Measurements from ENCODE around the gene WEE2.
A peak's percentile ranks its signal among the peaks of the same experiment; 100 is the strongest.
"Not testable (repeated sequence)": the region's sequence is repeated elsewhere in the genome, so short reads cannot be mapped to it uniquely, and the experiment has no call there.

Gene WEE2

DNA sequence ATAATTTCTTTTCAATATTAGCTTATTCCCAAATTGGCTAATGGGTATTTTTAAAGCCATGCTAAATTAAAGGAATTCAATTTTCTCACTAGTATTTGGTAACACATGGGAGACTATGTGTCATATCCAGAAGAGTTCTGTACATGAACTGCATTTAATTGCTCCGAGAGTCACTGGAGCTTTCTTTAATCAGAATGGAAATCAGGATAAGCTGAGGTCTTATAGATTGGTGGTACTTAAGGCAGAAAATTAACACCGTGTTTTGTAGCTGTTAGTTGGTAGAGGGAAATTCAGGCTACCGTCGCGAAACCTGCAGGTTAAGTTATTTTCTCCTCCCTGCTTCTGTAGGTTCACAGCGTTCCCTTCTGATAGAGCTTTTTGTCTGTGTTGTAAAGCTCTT lies at the start of gene WEE2:
TSS of gene WEE2 (plus strand) at position 3 of the 400 bp plus-strand sequence. CDS start 406 bp downstream, outside the sequence.
- DNase-seq, result no peak

DNA sequence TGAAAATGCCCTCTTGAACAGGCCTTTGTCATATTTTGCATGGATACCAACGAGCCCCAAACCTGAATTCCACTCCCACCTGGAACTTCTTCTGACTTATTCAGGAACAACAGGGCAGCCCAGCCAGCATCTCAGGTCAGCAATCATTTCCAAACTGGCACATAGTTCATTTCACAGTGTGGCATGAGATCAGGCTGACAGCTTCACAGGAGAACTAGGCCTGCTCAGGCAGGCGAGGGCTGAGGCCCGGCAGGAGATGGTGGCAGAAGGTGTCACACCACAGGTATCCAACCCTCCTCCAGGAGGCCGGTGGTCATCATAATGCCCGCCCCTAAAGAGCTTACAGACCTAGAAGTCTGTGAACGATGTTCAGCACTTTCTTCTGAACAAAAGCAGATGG lies 48.7 kb upstream of the WEE2 start:
- no peak for DNase-seq

DNA sequence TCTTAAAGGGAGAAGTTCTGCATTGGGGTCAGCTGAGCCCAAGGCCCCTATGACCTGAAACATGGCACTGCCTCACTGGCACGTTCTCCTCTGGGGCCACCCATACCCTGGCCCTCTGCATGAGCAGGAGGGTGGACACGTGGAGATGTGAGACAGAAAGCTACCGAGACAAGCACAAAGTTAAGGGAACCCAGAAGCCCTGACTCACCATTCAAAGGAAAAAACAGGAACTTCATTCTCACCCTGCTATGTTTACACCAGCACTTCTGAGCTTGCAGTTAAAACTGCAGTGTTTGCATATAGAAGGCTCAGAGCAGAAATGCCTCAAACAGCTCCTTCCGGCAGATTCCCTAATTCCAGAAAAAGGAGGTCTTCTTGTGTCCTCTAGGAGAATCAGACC lies 47.9 kb upstream of the WEE2 start:
- DNase-seq, result no peak

DNA sequence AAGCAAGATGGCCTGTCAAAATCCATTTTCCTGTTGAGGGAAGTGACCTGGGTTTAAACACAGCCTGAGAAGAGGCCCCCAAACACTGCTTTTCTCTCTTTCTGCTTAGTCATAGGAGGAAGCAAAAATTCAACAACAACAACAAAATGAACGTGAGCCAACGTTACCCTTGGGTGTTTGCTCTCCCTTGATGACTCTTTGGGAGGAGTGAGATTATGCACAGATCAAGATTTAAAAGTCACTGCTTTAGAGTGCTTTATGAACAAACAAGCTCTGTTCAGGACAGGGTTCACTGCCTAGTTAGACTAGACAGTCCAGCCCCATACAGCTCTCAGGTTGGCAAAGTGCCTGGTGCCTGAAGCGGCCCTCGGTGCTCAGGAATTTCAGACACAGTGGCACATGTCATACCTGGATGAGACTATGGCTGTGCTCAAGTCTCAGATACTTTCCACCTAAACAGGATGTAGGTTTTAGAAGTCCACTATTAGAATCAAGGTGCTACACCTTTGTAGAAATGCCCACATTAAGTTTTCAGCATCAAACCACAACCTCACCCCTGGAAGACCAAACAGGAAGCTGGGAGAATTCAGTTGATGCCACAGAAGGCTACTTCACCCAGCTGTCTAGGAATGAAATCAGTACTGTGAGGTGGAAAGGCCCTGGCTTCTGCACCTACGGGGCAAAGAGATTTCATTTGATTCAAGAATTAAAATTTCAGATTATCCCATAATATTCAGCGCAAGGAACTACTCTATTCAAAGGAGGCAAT lies 44.9 kb upstream of the WEE2 start:
- peak; percentile 40 for DNase-seq

DNA sequence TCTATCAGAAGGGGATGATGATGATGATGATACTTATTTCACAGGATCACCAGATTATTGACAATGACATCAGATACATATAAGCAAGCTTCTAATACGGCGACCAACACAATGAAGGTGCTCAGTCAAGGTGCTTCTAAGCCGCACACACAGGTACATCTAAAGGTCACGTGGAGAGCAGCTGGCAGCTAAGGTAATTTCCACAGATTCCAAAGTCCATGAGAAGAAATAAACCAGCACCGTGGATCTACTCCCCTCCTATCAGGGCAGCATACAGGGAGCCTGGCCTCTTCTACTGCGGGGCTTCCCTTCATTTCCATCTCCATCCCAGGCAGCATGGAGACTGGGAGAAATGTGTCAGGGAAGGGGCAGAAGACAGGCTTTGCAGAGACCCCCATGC lies 43.7 kb upstream of the WEE2 start:
- no peak for DNase-seq

DNA sequence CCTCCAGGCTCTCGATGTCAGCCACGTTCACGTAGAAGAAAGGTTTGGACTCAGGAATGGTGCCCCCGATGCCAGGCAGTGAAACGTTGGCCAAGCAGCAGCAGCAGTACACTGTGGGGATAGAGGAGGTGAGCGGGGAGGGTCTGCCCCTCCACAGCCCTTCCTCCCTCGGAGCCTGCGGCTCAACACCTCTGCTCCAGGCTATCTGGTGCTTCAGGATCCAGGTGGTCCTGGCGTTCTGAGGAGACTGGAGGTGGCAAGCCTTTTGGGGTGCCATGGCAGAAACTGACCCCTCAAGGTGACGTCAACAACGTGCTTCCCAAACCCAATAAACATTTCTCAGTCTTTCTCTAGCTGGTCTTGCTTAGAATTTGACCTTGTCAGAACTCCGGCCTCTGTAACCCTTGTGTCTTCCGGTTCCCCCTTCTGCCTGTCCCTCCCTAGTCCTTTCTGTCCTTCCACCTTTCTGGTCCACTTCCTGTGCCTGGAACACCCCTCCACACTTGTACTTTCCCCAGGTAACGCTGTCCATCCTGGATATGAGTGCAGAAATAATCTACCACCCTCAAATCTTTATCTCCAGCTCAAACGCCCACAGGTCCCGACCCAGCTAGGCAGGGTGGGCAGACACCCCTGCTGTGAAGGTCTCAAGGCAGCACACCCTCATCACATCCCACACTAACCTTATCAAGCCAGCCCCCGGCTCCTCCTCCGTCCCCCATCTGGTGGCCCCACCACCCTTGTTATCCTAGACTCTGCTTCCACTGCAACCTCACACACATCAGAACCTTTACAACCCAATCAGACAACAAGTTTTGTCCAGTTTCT lies 42.7 kb upstream of the WEE2 start:
- no peak for DNase-seq

DNA sequence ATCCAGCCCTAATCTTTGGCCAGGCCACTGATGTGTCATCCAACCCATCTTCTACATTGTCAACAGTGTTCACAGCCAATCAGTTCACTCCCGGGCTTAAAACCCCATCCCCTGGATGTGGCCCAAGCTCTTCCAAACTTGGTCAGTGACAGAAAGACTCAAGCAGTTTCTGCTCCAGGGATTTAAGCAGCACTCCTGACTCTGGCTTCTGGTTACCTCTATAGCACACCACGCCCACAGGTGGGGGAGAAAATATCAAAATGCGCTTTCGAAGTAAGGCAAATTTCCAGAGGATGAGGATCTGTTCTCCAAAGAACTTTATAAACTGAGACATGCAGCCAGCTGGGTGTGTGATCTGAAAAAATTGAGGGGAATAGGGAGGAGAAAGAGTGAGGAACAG lies 42.1 kb upstream of the WEE2 start:
- no peak for DNase-seq

DNA sequence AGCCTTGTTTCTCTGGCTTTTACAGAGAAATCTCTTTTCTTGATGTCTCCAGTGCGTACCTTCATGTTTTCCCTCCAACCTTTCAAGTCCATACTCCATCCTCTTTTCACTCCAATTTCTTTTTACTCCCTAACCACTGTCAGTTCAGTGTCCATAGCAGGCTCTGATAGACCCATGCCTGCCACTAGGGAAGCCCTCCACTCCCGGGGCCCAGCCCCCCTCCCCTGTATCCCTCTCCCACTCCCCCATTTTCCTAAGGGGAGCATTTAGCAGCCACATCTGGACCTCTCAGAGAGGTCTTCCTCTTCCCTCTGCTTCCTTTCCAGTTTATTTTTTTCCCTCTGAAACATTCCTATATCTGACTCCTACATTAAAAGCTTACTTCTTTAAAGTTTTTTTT lies 39.3 kb upstream of the WEE2 start:
- DNase-seq, result no peak

DNA sequence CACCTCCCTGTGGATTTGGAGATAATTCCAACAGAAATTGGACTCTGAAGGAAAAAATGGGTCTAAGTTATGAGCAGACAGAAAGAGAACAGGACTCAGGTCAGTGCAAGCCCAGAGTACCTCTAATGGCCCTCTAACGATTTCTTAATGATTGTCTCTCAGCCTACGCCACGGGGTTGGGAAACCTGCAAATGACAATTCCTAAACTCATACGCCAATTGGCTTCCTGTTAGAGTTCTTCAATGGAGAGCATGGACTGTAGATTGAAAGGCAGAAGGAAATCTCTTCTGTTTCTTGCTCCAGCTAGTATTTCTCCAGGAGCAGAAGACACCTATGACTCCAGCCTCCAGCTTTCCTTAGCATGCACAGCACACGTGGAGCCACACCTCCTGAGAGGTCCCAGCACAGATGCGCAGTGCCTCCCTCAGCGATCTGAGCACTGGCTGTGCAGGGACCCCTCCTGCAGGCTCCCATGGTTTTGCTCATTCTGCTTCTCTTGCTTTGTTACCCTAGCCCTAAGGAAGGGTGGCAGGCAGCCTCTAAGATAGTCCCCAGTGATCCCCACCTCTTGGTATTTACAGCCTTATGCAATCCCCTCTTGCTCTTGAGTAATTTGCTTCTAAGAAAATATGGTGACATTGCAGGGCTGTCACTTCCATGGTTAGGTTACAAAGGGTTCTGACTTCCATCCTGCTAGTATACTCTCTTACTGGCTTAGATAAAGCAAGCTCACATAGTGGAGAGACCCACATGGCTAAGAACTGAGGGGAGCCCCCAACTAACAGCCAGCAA lies 36.3 kb upstream of the WEE2 start:
- DNase-seq, result no peak

DNA sequence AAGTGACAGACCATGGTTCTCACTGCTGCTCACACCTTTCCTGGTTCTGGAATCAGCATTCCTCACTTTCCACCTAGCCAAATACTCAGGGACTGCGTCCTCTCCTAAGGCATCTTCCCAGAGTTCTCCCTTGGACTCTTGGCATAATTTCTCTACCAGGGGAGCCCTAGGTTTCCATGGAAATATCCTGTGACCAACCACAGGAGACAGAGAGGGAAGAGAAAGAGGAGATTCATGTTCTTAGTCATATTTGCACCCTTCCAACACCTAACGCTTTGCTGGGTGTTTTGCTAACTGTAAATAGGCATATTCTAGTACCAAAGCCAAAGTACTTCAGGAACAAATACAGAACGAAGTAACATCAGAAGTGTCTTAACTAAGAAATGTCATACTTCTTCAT lies 34.8 kb upstream of the WEE2 start:
- no peak for DNase-seq

DNA sequence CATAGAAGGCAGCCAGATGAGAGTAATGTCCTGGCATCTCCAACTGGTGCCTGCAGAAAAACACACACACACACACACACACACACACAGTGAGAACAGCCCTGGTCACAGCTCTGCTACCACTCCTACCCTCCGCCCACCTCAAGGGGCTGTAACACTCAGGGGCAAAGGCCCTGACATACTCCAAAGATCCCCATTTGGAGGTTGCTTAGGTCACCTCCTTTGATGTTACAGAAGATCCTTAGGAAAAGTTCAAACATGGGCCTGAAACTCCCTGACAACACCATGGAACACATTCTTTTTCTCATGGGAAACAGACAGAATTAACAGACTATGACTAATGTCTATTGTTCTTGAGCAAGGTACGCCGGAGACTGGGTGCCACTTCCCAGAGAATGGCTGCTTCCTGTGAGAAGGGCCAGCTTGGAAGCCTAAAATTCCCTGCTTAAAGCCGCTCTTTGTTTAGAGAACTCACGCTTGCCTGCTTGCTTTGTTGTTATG lies 33.9 kb upstream of the WEE2 start:
- no peak for DNase-seq

DNA sequence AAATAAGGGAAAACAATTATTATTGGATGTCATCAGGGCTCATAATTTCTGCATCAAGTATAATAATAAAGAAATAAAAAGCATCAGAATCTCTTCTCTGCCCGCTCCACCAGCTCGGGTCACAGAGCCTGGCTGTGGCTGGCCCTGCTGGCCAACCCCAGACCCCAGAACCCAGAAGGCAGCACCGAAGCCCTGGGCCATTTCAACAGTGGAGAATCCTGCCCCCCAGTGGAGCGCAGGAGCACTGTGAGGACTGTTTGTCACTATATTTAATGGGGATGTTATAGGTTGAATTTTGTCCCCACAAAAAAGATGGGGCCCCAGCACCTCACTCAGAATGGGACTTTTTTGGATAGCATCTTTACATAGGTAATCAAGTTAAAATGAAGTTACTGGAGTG lies 33.5 kb upstream of the WEE2 start:
- DNase-seq, result no peak

DNA sequence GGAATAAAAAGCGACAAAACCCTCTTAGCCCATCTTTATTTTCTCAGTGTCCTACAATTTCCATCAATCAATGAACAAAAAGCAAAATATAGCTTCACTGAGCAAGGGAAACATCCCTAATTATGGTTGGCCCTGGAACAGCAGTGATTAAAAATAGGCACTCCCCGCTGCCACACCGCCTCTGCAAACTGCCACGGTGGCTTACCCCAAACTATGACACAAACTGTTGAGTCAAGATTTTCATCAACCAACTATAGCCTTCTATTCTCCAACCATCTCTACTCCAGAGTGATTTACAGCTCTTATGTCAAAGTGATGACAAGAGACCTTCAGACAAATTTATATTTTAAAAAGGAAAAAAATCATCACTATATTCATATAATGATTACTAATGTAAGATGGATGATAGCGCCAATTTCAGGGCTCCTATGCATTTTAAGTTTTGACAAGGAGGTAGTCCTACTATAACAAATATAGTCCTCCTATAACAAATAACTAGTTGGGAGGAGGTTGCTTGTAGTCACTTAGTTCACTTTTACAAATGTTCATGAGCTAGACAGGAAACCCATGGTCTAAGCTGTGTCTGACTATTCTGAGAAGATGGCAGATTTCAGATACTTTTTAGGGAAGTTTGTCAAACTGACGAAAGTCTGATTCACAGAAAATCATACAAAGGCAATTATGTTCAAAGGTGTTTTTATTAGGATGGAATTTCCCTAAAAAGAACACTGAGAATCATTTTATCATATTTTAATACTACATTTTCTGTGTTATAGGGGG lies 32.5 kb upstream of the WEE2 start:
- no peak for DNase-seq

DNA sequence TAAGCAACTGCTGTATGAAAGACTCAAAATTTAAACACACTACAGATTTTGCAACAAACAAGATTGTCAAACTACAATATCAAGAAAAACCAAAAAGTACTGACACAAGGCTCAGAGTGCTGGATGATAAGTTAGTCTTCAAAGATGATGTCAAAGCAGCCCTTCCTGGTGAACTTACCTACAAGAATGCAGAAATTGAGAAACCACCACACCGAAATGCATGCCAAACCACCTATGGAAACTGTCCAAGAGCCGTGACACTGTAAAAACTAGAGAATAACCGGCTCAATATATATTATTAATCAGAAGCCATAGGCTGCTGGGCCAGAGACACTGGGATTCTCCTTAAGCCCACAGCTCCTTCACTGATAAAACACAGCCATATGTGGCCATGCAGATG lies 31.5 kb upstream of the WEE2 start:
- no peak for DNase-seq

DNA sequence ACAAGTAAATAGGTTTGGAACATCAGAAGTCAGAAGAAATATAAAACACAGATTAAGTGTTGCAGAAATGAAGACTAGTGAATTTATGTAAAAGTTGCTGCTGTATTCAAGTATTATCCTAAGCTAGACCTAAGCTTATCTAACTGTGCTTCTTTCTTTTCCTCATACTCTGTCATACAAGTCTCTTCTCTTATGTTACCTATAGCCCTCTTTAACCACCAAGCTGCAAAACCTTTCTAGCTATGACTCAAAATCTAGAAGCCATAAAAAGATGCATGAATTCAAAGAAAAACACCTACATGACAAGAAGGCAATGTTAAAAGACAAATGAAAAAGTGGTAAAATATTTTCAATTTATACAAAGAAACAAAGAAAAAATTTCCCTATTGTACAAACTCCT lies 29.1 kb upstream of the WEE2 start:
- no peak for DNase-seq

DNA sequence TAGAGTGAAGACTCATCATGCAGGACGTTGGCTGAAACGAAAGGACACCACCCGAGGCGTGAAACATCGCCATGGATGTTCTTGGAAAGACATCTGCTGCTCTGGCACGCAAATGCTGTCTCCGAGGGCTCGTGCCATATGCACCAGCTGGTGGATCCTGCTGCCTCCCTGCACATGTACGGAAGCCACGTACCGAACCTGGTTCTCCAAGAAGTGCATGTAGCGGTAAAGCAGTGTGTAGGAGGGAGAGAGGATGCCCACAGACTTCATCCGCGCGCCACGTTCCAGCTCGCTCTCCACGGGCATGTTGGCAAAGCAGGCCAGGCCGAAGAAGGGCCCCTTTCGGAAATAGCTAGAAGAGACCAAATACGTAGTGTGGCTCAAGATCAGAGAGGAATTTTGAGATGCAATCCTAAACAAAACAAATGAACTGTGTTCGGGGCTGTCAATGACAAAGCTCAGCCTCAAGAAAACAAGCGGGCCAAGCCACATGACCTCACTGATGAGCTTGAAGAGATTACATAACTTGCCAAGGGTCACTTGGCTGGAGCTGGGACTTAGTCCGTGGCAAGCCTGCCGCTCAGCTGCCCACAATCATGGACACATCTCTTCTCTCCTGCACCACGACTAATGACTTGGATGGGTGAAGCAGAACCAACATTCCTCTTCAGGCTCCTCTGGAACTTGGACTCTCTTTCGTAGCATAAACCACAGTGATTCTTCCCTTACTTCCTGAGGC lies 22.7 kb upstream of the WEE2 start:
- DNase-seq, result no peak

DNA sequence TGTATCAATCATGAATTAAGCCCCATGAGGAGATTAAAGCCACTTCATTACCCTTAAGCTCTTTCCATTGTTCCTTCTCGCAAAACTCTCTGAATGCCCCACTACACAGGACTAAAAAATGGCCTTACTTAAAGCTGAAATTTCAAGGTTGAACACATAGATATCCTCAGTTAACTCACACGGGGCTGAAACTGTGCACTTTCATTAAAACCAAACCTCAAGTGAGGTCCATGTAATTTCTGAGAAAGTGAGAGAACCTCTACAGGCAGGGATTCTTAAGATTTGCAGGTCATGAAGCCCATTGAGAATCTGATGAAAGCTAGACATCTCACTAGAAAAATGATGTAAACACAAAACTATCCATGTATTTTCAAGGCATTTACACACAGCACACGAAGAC lies 22.1 kb upstream of the WEE2 start:
- DNase-seq, result no peak

DNA sequence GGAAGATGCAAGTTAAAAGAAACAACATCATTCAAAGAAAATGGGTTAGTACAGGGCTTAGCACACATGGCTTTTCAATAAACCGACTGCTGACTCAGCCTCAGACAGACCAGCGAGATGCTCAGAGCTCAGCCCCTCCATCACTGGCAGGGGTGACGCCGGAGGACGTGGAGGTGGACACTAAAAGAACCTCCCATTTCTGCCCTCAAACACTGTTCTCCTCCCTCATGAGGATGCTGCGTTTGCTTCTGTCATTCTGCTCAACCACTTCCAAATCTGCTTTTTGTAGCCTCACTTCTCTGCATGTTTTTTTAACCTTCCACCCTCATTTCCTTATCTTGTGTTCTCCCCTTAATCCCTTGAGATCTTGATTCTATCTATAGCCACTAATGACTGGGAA lies 21.5 kb upstream of the WEE2 start:
- DNase-seq, result no peak

DNA sequence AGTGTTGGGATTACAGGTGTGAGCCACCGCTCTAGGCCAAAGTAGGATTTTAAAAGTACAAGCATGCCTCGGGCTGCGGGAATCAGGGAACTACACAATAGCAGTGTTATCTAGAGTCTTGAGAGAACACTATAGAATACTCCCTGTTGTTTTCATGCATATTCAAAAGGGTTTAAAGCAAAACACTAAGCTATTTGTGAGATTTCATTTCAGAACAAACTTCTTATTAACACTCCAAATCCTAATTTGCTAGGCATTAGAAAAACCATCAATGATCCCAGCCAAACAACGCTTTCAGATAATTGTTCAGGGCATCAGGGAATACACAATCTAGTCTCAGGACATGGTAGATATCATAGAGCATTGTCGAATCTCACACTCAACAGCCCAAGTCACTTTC lies 20.1 kb upstream of the WEE2 start:
- no peak for DNase-seq

DNA sequence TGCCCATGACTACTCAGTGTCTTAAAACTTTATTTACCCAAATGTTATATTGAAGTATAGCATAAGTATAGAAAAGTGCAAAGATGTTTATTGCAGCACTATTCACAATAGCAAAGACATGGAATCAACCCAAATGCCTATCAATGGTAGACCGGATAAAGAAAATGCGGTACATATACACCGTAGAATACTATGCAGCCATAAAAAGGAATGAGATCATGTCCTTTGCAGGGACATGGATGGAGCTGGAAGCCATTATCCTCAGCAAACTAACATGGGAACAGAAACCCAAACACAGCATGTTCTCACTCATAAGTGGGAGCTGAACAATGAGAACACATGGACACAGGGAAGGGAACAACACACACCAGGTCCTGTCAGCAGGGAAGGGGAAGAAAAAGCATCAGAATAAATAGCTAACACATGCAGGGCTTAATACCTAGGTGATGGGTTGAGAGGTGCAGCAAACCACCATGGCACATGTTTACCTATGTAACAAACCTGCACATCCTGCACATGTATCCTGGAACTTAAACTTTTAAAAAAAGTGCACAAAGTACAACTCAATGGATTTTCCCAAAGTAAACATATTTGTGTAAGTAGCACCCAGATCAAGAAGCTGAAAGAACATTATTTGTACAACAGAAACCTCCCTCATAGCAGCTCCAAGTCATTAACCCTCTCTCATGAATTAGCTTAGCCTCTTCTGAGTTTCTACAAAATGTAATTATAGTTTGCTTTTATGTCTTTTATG lies 18.9 kb upstream of the WEE2 start:
- DNase-seq, result not testable (repeated sequence)

DNA sequence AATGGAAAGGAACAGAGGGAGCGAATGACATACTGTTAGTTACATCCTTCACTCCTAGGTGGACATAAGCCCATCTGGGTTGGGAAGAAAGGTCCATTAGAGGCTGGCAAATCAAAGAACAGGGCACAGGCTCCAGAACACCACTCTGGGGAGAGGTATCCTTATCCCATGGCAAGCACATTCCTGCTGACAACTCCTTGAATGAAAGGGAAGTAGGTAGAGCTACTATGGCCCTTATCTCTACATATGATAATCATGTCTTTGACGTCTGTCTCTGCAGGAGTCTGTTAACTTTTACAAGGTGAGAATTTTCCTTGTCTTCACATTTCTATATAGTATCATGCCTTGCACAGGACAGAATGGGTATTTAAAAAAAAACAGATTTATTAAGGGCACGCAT lies 16.6 kb upstream of the WEE2 start:
- DNase-seq, result no peak

Data from NCI-H1048 (cell line).